ENCODE data around the gene CDYL2. TPM values are rescaled to one million over a fixed set of nuclear protein-coding genes. Genes with fewer than 3 reads are reported as not detected.
"Not testable (repeated sequence)": the region's sequence is repeated elsewhere in the genome, so short reads cannot be mapped to it uniquely, and the experiment has no call there.

Gene CDYL2
- total RNA-seq, 1 donor from 2014 or later: 2.9 TPM

- intact Hi-C loops (cut with DNase I): no loop called here
- TF ChIP-seq POLR2A (IDR thresholded peaks at IDR 0.05) (no peak), CTCF (IDR thresholded peaks at IDR 0.05) (peak; percentile 25 to 53 (median 52))
These were observed 20.4 kb upstream of the CDYL2 start for GRCh38 chr16:80824623-80825364.

DNA sequence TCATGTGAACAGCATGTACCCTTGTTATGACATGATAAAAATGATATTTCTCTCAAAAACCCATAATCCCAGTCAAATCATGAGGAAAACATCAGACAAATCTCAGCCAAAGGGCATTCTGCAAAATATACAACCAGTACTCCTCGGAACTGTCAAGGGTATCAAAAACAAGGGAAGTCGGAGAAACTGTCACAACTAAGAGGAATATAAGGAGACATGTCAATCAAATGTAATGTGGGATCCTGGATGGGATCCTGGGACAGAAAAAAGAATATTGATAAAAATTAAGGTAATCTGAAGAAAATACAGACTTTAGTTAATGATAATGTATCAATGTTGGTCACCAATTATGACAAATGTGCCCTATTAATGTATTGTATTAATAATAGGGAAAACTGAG lies 15.6 kb upstream of the CDYL2 start:
- H3K27ac ChIP-seq: no peak overlapping the region
- H3K4me1 ChIP-seq: no peaks in the 10 kb centered on the region
- no peaks in the 10 kb centered on the region for H3K9me3 ChIP-seq
- TF ChIP-seq POLR2AphosphoS5 (IDR thresholded peaks at IDR 0.05; ENCODE audit: insufficient read depth in 1 of 2, low read depth in 1 of 2) (no peak), CTCF (IDR thresholded peaks at IDR 0.05) (no peak), POLR2A (IDR thresholded peaks at IDR 0.05) (no peak)
- H3K27me3 ChIP-seq: no peaks in the 10 kb centered on the region
- intact Hi-C loops (cut with DNase I): no loop called here
- no peaks in the 10 kb centered on the region for H3K36me3 ChIP-seq
- no peak for DNase-seq (ENCODE audit: extremely low spot score in 2 of 2)
- no peak overlapping the region for H3K4me3 ChIP-seq

More at GRCh38 chr16:80824623-80825364, 20.4 kb upstream of the CDYL2 start:
- Histone ChIP-seq H3K27ac (no peak overlapping the region), H3K4me3 (no peak overlapping the region), H3K27me3 (no peaks in the 10 kb centered on the region), H3K4me1 (no peaks in the 10 kb centered on the region), H3K9me3 (no peaks in the 10 kb centered on the region), H3K36me3 (no peaks in the 10 kb centered on the region)
- DNase-seq (ENCODE audit: extremely low spot score in 2 of 2): no peak

DNA sequence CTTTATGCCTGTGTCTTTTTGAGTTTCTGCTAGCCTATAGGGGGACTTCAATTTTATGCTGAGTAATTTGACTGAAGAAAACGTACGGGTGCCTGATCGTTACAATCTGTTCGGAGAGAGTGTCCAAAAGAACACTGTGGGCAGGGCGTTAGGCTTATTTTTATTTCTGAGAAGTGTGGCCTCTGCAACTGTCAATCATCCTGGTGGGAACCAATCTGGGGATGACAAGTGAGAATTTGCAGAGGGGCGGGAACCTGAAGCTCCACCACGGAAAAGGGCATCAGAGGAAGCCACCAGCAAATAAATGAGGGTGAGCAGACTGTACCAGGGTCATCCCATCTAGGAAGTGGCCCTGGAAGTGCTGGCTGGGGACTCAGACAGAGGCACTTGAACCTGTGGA lies 12.0 kb upstream of the CDYL2 start:
- intact Hi-C loops (cut with DNase I): no loop called here
- Histone ChIP-seq H3K4me3 (no peak overlapping the region), H3K27me3 (no peaks in the 10 kb centered on the region), H3K4me1 (no peaks in the 10 kb centered on the region), H3K9me3 (no peaks in the 10 kb centered on the region), H3K27ac (no peak overlapping the region), H3K36me3 (no peaks in the 10 kb centered on the region)
- TF ChIP-seq CTCF (IDR thresholded peaks at IDR 0.05): no peak
- TF ChIP-seq POLR2A (IDR thresholded peaks at IDR 0.05): no peak
- TF ChIP-seq POLR2AphosphoS5 (IDR thresholded peaks at IDR 0.05; ENCODE audit: insufficient read depth in 1 of 2, low read depth in 1 of 2): no peak
- no peak for DNase-seq (ENCODE audit: extremely low spot score in 2 of 2)

DNA sequence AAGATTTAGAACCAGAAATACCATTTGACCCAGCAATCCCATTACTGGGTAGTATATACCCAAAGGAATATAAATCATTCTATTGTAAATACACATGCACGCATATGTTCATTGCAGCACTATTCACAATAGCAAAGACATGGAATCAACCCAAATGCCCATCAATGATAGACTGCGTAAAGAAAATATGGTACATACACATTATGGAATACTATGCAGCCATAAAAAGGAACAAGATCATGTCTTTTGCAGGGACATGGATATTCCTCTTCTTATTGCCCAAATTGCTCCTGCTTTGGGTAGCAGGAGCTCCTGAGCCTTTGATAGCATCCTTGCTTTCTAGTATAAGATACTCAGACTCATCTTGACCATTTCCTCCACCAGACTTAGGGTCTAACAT lies 10.9 kb upstream of the CDYL2 start:
- DNase-seq (ENCODE audit: extremely low spot score in 2 of 2); H3K9me3 ChIP-seq; H3K27ac ChIP-seq; H3K4me3 ChIP-seq; H3K36me3 ChIP-seq; H3K27me3 ChIP-seq; intact Hi-C loops (cut with DNase I); H3K4me1 ChIP-seq: not testable (repeated sequence)

DNA sequence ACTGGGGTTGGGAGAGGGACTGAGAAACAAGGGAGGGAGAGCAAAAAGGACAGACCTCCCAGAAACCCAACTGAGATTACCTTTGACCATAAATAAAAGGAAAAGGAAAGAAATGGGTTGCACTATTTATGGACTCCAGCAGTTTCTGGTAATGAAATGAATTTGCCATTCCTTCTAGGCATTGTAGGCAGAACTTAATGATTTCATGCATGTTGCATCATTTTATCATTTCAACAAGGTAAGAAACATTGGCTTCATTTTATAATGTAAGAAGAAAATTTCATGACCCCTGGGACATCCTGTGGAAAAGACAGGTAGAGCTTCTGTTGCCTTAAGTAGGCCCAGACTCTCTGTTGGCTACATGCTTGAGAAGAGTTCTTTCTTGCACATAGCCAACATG lies 8.2 kb upstream of the CDYL2 start:
- H3K4me1 ChIP-seq: no peaks in the 10 kb centered on the region
- H3K27me3 ChIP-seq: no peaks in the 10 kb centered on the region
- intact Hi-C loops (cut with DNase I): no loop called here
- DNase-seq (ENCODE audit: extremely low spot score in 2 of 2): no peak
- no peaks in the 10 kb centered on the region for H3K36me3 ChIP-seq
- no peak overlapping the region for H3K4me3 ChIP-seq
- no peak overlapping the region for H3K27ac ChIP-seq
- no peaks in the 10 kb centered on the region for H3K9me3 ChIP-seq
- no peak for TF ChIP-seq POLR2AphosphoS5 (IDR thresholded peaks at IDR 0.05; ENCODE audit: insufficient read depth in 1 of 2, low read depth in 1 of 2)
- no peak for TF ChIP-seq POLR2A (IDR thresholded peaks at IDR 0.05)

- H3K4me1 ChIP-seq: no peaks in the 10 kb centered on the region
- no peak overlapping the region for H3K4me3 ChIP-seq
- no peaks in the 10 kb centered on the region for H3K27me3 ChIP-seq
- no peak for DNase-seq (ENCODE audit: extremely low spot score in 2 of 2)
- TF ChIP-seq POLR2AphosphoS5 (IDR thresholded peaks at IDR 0.05; ENCODE audit: insufficient read depth in 1 of 2, low read depth in 1 of 2) (no peak), POLR2A (IDR thresholded peaks at IDR 0.05) (no peak), CTCF (IDR thresholded peaks at IDR 0.05) (no peak)
- no peaks in the 10 kb centered on the region for H3K9me3 ChIP-seq
- H3K36me3 ChIP-seq: no peaks in the 10 kb centered on the region
- H3K27ac ChIP-seq: no peak overlapping the region
- intact Hi-C loops (cut with DNase I): no loop called here
These were observed 5.0 kb upstream of the CDYL2 start for GRCh38 chr16:80809366-80809765.
